GM12878 (cell line): Measurements from ENCODE around the gene TNFRSF11A. TPM values are rescaled to one million over a fixed set of nuclear protein-coding genes. Genes with fewer than 3 reads are reported as not detected.

Experiments used
- BCL11A ChIP-seq: IDR thresholded peaks from 2 replicates; pipeline ENCODE4 v1.6.1; 2011; ENCODE audit warnings: low read depth, low read length
- BMI1 ChIP-seq: fragments of 450-650 bp; IDR thresholded peaks from 2 replicates; pipeline ENCODE4 v1.6.1; 2016; ENCODE audit warnings: mild to moderate bottlenecking, moderate library complexity, borderline replicate concordance
- CBFB ChIP-seq: IDR thresholded peaks from 2 replicates; pipeline ENCODE4 v1.6.1; 2016; ENCODE audit warnings: antibody characterized with exemption, low read depth
- CREB1 ChIP-seq: IDR thresholded peaks from 2 replicates; pipeline ENCODE4 v1.6.1; 2012; ENCODE audit warnings: low read depth, mild to moderate bottlenecking, inconsistent platforms
- DPF2 ChIP-seq: fragments of 450-650 bp; IDR thresholded peaks from 2 replicates; pipeline ENCODE4 v1.6.1; 2017; ENCODE audit warnings: mild to moderate bottlenecking
- EP300 ChIP-seq, 2 experiments: fragments of 150-350 bp in 1 of 2; IDR thresholded peaks; 2 replicates each; pipeline ENCODE4 v1.6.1; 2011 to 2012; ENCODE audit warnings: low read depth in 2 of 2, low read length in 2 of 2, borderline replicate concordance in 1 of 2, improper control_type of control experiment in 1 of 2, inconsistent platforms in 1 of 2; ENCODE audit not compliant: control insufficient read depth in 1 of 2
- GATAD2B ChIP-seq: fragments of 450-650 bp; conservative IDR thresholded peaks from 2 replicates; pipeline ENCODE4 v1.6.1; 2017; ENCODE audit warnings: low read depth, mild to moderate bottlenecking, moderate library complexity
- IRF5 ChIP-seq: fragments of 450-650 bp; IDR thresholded peaks from 2 replicates; pipeline ENCODE4 v1.6.1; 2017; ENCODE audit warnings: borderline replicate concordance
- JUNB ChIP-seq: IDR thresholded peaks from 2 replicates; pipeline ENCODE4 v1.6.1; 2016; ENCODE audit warnings: antibody characterized with exemption, mild to moderate bottlenecking
- KDM1A ChIP-seq: fragments of 200-600 bp; sonication (generic); IDR thresholded peaks from 2 replicates; pipeline ENCODE4 v1.6.1; 2016; ENCODE audit warnings: borderline replicate concordance
- MTA2 ChIP-seq: fragments of 450-650 bp; IDR thresholded peaks from 2 replicates; pipeline ENCODE4 v1.6.1; 2016; ENCODE audit warnings: low read depth, mild to moderate bottlenecking, moderate library complexity
- MYB ChIP-seq: fragments of 150-350 bp; IDR thresholded peaks from 2 replicates; pipeline ENCODE4 v1.6.1; 2014; ENCODE audit warnings: mild to moderate bottlenecking, low read depth, low read length, borderline replicate concordance
- NFYA ChIP-seq: IDR thresholded peaks from 2 replicates; pipeline ENCODE4 v1.6.1; 2011; ENCODE audit warnings: low read depth, mild to moderate bottlenecking, low read length, improper control_type of control experiment, borderline replicate concordance
- NR2C1 ChIP-seq: fragments of 450-650 bp; IDR thresholded peaks from 2 replicates; pipeline ENCODE4 v1.6.1; 2017; ENCODE audit warnings: antibody characterized with exemption, mild to moderate bottlenecking, moderate library complexity
- PAX5 ChIP-seq: IDR thresholded peaks from 2 replicates; pipeline ENCODE4 v1.6.1; 2011; ENCODE audit warnings: low read depth, low read length, borderline replicate concordance
- PML ChIP-seq: IDR thresholded peaks from 2 replicates; pipeline ENCODE4 v1.6.1; 2012; ENCODE audit warnings: low read length, inconsistent platforms
- POLR2AphosphoS5 ChIP-seq: IDR thresholded peaks from 2 replicates; pipeline ENCODE4 v1.6.1; 2011; ENCODE audit warnings: mild to moderate bottlenecking, low read length, inconsistent platforms
- RBBP5 ChIP-seq: fragments of 200-600 bp; sonication (generic); conservative IDR thresholded peaks from 2 replicates; pipeline ENCODE4 v1.6.1; 2016
- RELA ChIP-seq: fragments of 450-650 bp; IDR thresholded peaks from 2 replicates; pipeline ENCODE4 v1.8.0; 2014; ENCODE audit warnings: borderline replicate concordance; ENCODE audit not compliant: partially characterized antibody
- SMAD5 ChIP-seq: IDR thresholded peaks from 2 replicates; pipeline ENCODE4 v1.6.1; 2016; ENCODE audit warnings: antibody characterized with exemption, low read depth
- SMARCA5 ChIP-seq: fragments of 450-650 bp; IDR thresholded peaks from 2 replicates; pipeline ENCODE4 v1.6.1; 2017; ENCODE audit warnings: mild to moderate bottlenecking
- SPI1 ChIP-seq: IDR thresholded peaks from 2 replicates; pipeline ENCODE4 v1.6.1; 2011; ENCODE audit warnings: low read depth, mild to moderate bottlenecking, low read length, moderate library complexity, borderline replicate concordance; ENCODE audit not compliant: insufficient read depth
- SRF ChIP-seq, 2 experiments: IDR thresholded peaks; 2 replicates each; pipeline ENCODE4 v1.6.1; 2011; ENCODE audit warnings: low read depth in 2 of 2, low read length in 2 of 2, mild to moderate bottlenecking in 1 of 2, moderate library complexity in 1 of 2
- STAT3 ChIP-seq: IDR thresholded peaks from 2 replicates; pipeline ENCODE4 v1.6.1; 2011; ENCODE audit warnings: low read depth, low read length, improper control_type of control experiment
- USF2 ChIP-seq: IDR thresholded peaks from 2 replicates; pipeline ENCODE4 v1.6.1; 2011; ENCODE audit warnings: low read depth, low read length, improper control_type of control experiment, borderline replicate concordance
- ZNF24 ChIP-seq: fragments of 450-650 bp; IDR thresholded peaks from 2 replicates; pipeline ENCODE4 v1.6.1; 2017; ENCODE audit warnings: antibody characterized with exemption, mild to moderate bottlenecking
- polyA plus RNA-seq, 11 experiments: library from polyadenylated mRNA; depleted of rRNA in 4 of 11; unstranded in 6 of 11; stranded (reverse) in 5 of 11; fragments of >200 nt; fragmentation: Nextera tagmentation in 4 of 11; fragmentation: Illumina TruSeq in 1 of 11; extraction: Ambion mirVana in 4 of 11; extraction: Trizol in 1 of 11; gene quantifications; 1 replicate in 1 of 11; 2 replicates in 10 of 11; pipeline versions ENCODE4 v1.2.1 to v1.2.3, GENCODE V29; 2011 to 2016; ENCODE audit warnings: inconsistent platforms in 2 of 11, missing spikeins in 2 of 11, low read depth in 1 of 11
- total RNA-seq, 4 experiments: library from RNA; depleted of rRNA in 3 of 4; stranded (reverse); fragments of >200 nt in 3 of 4; fragmentation: Illumina TruSeq in 1 of 4; extraction: Trizol in 1 of 4; gene quantifications; 2 replicates each; pipeline versions ENCODE4 v1.2.1 to v1.2.3, GENCODE V29; 2013 to 2021
- TF ChIP-seq, protein P1 (sequence below): fragments of 450-650 bp; formaldehyde crosslinking; IDR thresholded peaks from 2 replicates; pipeline ENCODE4 v1.4.0; 2020; ENCODE audit warnings: mild to moderate bottlenecking, moderate library complexity
- TF ChIP-seq, protein P2 (sequence below): IDR thresholded peaks from 2 replicates; pipeline ENCODE4 v1.6.1; 2012; ENCODE audit warnings: low read depth, low read length, improper control_type of control experiment

Gene TNFRSF11A
- total and polyA plus RNA-seq, 10 of the 15 experiments (the other 5 are each of a cell fraction or from before 2014, with no cell fraction given) = 0.07 to 4.0 (median 0.23) TPM

DNA sequence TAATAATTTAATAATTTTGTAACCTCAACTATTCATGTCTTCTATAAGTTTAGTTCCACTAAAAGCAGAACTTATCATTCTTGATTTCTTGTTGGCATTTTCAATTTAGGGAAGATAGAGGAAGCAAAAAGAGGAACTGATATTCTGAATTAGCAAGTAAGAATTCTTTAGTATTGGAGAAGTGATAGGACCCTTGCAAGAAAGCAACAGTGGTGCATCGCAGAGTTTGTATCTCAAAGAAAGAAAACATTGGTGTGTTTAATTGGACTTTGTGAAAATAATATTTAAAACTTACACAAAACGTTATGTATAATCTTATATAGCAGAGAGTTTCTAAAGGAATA lies 36.5 kb upstream of the TNFRSF11A start (continued):
- TF ChIP-seq SPI1 (peak; percentile 96), CBFB (no peak), KDM1A (no peak), MYB (no peak), RBBP5 (no peak), BCL11A (no peak), NFYA (no peak), DPF2 (peak; percentile 52; the same call in 1 of the 2 replicates), SRF (IDR thresholded peaks at IDR 0.05; ENCODE audit: low read depth in 2 of 2, low read length in 2 of 2) (no peak), USF2 (no peak), POLR2AphosphoS5 (no peak), PAX5 (no peak), EP300 (IDR thresholded peaks at IDR 0.05; ENCODE audit: borderline replicate concordance in 1 of 2, control insufficient read depth in 1 of 2, low read depth in 2 of 2, low read length in 2 of 2) (peak in 1 of 2 experiments; percentile 54; a peak in 1 of 4 replicates), JUNB (peak; percentile 35; the same call in 1 of the 2 replicates), SMARCA5 (no peak), BMI1 (peak; percentile 51; the same call in 1 of the 2 replicates), CREB1 (no peak), PML (no peak), RELA (no peak), ZNF24 (no peak), MTA2 (peak; percentile 66; the same call in 1 of the 2 replicates), SMAD5 (no peak), IRF5 (no peak), GATAD2B (no peak), NR2C1 (no peak), STAT3 (no peak)
- TF ChIP-seq, protein P1, sequence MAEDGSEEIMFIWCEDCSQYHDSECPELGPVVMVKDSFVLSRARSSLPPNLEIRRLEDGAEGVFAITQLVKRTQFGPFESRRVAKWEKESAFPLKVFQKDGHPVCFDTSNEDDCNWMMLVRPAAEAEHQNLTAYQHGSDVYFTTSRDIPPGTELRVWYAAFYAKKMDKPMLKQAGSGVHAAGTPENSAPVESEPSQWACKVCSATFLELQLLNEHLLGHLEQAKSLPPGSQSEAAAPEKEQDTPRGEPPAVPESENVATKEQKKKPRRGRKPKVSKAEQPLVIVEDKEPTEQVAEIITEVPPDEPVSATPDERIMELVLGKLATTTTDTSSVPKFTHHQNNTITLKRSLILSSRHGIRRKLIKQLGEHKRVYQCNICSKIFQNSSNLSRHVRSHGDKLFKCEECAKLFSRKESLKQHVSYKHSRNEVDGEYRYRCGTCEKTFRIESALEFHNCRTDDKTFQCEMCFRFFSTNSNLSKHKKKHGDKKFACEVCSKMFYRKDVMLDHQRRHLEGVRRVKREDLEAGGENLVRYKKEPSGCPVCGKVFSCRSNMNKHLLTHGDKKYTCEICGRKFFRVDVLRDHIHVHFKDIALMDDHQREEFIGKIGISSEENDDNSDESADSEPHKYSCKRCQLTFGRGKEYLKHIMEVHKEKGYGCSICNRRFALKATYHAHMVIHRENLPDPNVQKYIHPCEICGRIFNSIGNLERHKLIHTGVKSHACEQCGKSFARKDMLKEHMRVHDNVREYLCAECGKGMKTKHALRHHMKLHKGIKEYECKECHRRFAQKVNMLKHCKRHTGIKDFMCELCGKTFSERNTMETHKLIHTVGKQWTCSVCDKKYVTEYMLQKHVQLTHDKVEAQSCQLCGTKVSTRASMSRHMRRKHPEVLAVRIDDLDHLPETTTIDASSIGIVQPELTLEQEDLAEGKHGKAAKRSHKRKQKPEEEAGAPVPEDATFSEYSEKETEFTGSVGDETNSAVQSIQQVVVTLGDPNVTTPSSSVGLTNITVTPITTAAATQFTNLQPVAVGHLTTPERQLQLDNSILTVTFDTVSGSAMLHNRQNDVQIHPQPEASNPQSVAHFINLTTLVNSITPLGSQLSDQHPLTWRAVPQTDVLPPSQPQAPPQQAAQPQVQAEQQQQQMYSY (CRISPR knock-in tag) = no peak
- TF ChIP-seq, protein P2, sequence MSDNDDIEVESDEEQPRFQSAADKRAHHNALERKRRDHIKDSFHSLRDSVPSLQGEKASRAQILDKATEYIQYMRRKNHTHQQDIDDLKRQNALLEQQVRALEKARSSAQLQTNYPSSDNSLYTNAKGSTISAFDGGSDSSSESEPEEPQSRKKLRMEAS = no peak
